ENCODE measurements around the gene WNT5A.

- no peak for TF ChIP-seq CTCF (IDR thresholded peaks at IDR 0.05)
- TF ChIP-seq ZFX (IDR thresholded peaks at IDR 0.05; ENCODE audit: borderline replicate concordance): no peak
Measured at GRCh38 chr3:55416331-55416821, 70.7 kb downstream of the WNT5A start.

Measured in 22Rv1 (cell line).